Heart left ventricle (tissue), 13 donors: ENCODE results near the gene CHN2.

Experiments used
- CTCF ChIP-seq, 12 donors: fragments of 200-600 bp; sonication (generic) in 4 of 12; IDR thresholded peaks; one replicate each; pipeline versions ENCODE4 v1.5.0 to v1.8.0; 2018 to 2022; ENCODE audit warnings: antibody characterized with exemption in 12 of 12, mild to moderate bottlenecking in 5 of 12
- POLR2A ChIP-seq, 2 donors: fragments of 450-650 bp; IDR thresholded peaks; one replicate each; pipeline ENCODE4 v1.6.1; 2017; ENCODE audit warnings: antibody characterized with exemption in 2 of 2, mild to moderate bottlenecking in 2 of 2, moderate library complexity in 2 of 2
- donor health status: ischemic (EF 13 %, LVEDD 7.1; RV severe dilation, severe dysfunction).
- donor health status: DM: no; HTN: yes; CAD: no.
- donor health status: DM: no; HTN: no; CAD: no.
- donor health status: ischemic (EF 25% LVEDD 6.9; RV normal size, moderate dysfunction).
- donor health status: ischemic (EF 25% LVEDD 5.7; RV mildly dilated, moderate dysfunction).
- donor health status: ischemic (EF 35%, LVEDD 5.7; RV mildly dilated, moderate dysfunction).
- donor health status: nonischemic (EF 11% LVEDD 7.7; RV severe dilation, severe dysfunction).
- donor health status: DM: yes; HTN: yes; CAD: no.
- donor health status: PGD.
- donor health status: ischemic (EF 29% LVEDD 5.4; RV normal size, mild dysfunction).
- donor health status: nonischemic (EF 23%, LVEDD 6.1; RV moderate dilation, normal function).

DNA sequence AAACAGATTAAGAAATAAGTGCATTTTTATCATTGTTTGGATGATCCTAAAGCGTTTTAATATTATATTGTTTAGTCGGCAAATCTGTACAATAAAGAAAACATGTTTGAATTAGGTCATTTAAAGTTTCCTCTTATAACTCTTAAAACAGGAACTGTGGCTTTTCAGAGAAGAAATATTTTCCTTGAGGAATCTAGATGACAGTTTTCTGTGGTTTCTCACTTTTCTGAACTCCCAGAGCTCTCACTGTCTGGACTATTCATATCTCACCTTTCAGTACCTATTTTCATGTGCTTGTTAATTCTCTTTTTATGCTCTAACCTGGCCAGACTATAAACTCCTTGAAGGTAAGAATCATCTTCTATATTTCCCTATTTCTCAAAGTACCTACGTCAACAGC is 135.1 kb downstream of the CHN2 start:
- TF ChIP-seq CTCF (IDR thresholded peaks at IDR 0.05) = no peak
- no peak for TF ChIP-seq POLR2A (IDR thresholded peaks at IDR 0.05)
